Right renal cortex interstitium (tissue), 3 donors: ENCODE results near the gene TIGAR. TPM values are rescaled to one million over a fixed set of nuclear protein-coding genes. Genes with fewer than 3 reads are reported as not detected.

Experiments
- DNase-seq, 3 donors: peaks; one replicate each; pipeline ENCODE4 v3.0.0-alpha.2; 2013; ENCODE audit warnings: low read depth in 3 of 3, low spot score in 2 of 3
- polyA plus RNA-seq, 3 donors: library from polyadenylated mRNA; unstranded; fragments of 120-200 nt; gene quantifications; one replicate each; pipeline ENCODE4 v1.2.1, GENCODE V29; 2013; ENCODE audit not compliant: insufficient read length in 3 of 3

TIGAR gene
- polyA plus RNA-seq, 3 donors = 7.3 to 9.3 (median 8.3) TPM

DNA sequence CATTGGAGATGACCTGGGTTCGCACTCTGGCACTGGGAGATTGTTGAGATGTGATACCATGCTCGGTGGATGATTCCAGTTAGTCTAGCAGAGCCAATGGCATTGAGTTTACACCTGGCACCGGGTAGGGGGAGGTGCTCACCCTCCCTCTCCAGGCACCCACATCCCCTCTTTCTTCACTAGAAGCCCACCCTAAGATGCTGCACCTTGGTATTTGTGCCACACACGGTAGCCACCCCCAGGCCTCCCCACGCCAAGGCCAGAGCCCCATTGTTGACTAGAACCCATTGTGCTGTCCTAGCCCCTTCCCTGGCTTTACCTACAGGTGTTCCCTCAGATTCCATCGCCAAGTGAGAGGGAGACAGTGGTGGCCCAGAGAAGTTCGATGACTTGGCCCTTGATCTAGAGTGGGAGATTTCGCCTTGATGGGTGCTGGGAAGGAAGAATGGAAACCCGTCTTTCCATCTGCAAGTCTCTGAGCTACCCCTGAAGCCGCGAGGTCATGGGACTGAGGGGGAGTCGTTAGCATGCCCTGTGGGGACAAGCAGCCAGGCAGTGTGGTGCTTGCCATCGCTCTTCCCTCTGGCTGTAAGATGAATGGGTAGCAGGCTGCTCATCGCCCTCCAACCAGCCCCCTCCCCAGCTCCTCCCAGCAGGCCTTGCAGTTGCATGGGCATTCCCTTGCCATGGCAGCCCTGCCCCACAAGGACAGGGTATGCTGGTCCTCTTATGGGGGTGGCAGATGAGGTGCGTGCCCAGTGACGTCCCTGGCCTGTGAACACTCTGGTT is 38.7 kb upstream of the TIGAR start:
- no peak for DNase-seq

DNA sequence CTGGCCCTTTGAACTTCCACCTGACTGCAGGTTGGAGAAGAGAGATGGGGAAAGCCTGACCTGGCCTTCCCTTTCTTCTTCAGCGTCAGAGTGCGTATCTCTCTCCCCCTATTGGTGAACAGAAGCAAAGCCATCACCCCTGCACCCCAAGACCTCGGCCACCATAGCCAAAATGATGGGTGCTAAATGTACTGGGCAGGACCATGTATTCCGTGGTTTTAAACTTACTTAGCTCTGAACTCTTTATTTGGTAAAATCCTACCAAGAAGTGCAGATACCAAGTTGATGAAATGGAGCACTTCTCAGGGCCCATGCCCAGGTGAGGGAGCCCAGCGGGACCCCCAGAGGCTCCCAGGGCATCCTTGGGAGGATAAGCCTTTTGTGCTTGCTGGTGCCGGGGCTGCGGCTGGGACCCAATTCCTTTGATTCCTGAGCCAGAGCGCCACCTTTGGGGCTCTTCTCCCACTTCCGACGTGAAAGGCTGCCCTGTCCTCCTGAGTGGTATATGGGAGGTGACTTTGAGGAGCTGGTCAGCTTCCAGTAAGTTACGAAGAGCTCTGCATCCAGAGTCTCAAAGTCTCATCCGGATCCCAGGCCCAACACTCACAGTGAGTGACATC is 38.0 kb upstream of the TIGAR start:
- DNase-seq = no peak

DNA sequence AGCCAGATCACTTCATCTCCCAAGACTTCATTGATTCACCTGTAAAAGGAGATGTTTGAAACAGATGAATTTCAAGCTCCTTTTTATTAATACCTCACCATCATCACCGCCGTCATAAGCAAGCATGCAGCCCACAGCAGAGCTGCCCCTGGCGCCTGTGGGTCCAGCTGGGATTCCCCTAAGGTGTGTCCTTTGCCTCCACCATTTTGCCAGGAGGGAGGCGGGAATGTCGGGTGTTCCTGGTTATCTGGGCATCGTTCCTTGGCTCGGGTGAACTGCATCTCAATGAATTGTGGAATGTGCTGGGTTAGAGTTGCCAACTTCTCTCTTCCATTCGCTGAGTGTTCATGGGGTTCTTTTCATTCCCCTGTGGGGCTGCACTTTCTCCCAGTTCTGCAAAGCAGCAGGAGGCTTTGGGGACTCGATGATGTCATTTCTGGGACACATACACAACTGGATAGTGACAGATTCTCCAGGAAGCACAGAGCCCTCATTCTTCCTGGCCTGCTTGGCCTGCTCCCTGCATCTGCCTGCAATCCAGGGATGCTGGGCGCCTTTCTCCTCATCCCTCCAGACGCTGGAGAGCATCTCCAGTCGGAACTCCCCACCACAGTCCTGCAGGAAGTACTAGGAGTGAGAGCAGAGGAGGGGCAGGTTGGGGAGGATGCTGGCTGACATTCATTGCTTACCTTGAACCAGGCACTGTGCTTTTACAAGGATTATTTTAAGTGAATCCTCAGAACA is 37.3 kb upstream of the TIGAR start:
- DNase-seq = no peak

DNA sequence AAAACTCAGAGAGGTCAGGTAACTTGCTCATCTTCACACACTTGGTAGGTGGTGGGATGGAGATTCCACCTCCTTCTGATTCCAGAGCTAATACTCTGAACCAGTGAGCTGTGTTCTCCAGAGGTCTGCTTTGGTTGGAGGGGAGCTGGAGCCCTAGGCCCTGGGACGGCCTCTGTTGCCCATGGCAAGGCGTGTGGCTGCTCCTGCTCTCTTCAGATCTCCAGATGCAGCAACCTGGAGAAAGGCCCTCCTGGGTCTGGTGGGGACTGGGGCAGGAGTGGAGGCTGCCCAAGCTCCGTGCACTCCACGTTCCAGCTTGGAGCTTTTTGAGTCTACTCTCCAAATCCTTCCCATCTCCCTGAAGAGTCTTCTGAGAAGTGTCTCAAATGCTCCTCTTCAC is 36.7 kb upstream of the TIGAR start:
- no peak for DNase-seq

DNA sequence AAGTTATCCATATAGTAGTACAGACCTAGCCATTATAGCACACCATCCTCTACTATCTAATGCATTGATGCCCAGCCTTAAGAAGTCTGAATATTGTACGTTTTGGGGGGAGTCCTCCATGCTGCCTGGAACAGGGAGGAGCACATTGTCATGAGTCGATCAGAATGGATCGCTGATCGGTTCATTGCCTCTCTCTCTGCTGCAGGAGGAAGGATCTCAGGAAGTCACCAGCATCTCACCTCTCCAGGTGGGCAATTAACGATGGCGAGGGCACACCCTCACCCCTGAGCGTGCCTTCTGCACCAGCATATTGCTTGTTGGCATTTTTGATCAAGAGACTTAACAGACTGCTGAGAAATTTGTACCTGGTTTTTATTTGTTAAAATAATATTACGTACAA is 35.9 kb upstream of the TIGAR start:
- no peak for DNase-seq

DNA sequence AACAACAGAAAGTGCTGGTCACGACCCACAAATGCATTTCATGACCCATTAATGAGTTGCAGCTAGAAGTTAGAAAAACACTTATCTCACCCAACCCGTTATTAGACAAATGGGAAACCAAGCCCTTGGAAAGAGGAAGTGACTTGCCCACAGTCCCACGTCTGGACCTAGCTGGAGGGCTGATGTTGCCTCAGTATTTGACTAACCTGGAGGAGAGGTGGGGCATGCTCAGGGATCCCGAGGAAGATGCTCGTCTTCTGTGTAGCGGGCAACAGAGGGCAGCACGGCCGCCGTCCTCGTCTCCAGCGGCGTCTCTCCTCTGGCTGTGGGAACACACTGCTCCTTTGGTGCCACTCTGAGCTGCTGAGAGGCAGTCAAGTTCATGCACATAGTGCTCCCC is 34.8 kb upstream of the TIGAR start:
- no peak for DNase-seq

DNA sequence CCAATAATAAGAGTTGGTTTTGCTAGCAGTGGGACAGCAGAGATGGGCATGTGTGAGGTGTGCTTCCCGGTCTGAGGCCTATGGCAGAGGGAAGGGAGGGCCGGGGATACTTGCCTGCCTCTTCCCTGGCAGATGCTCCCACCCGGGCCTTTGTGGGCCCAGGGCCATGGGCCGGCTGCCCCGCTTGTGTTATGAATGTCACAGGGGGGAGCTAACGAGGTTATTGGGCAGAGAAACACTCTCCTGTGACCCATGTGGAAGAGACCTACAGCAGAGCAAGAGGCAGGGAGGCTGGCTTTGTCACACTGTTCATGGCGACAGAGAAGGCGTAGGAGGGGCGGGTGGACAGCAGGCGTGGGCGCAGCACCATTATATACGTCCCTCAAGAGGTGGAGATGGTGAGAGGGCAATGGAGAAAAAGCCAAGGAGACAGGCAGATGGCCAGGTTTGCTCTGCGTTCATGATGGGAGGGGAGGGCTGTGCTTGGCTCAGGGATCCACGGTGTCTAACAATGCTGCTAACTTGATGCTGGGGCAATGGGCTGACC is 34.2 kb upstream of the TIGAR start:
- no peak for DNase-seq

DNA sequence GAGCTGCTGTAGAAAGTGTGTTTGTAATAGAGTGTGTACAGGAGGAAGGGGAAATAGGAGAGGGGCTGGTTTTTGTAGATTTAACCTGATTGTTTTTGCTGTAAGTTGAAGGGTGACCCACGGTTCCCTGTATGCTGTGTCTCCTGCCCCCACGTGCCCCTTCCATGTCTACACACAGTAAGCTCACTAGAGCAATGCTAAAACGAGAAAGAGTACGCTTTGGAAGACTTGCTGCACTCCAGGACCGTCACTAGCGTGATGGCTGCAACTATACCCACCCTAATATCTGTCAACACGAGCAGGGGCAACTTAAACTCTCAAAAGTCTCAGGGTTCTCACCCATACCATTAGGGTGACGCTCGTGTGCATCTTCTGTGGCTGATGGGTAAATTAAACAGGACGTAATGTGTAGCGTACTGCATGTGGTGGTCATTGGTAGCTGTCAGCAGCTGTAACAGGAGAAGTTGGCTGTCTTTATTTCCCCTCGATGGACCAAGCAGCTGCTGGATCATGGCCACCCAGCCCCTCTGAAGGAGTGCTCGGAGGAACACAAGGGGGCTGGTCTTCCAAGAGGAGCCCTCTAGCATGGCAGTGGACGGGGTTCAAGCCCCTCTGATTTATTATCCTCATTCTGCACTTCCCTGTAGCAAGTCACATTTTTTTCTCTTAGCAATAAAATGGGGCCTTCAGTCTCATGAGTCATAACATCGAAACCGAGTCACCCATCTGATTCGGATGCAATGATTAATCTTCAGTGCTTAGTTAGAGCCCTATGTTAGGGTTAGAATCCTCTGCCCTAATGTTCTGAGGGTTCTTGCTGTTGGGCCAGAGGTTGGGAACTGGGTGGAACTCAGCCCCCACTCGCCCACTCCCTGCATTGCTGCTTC is 33.4 kb upstream of the TIGAR start:
- no peak for DNase-seq

DNA sequence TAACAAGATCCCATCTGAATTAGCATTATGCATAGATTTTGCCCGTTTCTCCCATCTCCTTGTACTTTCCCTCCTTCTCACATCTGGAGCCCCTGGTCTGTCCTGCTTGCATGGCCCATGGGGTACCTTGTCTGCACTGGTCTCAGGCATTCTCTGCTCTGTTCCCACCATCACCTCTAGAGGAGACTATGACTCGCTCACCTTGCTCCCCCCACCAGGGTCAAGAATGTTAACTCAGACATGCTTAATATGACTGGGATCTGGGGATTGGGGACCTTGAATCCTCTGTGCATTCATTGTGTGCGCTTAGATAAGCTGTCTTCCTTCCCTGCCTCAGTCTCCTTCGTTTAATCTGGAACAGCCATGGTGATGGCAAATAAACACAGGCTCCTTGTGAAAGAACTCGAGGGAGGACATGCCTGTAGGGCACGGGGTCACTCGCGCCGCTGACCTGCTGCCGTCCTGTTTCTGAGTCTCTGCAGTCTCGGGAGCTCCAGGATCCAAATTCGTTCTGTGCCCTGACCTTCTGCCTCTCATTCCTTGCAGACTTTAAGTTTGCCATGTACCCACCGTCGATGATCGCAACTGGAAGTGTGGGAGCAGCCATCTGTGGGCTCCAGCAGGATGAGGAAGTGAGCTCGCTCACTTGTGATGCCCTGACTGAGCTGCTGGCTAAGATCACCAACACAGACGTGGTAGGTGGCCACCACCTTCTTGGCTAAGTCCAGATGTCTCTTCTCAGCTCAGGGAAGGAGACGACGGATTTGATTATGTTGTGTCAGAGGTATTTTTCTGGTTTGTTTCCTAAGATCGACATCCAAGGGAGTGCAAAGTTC is 32.5 kb upstream of the TIGAR start:
- no peak for DNase-seq

DNA sequence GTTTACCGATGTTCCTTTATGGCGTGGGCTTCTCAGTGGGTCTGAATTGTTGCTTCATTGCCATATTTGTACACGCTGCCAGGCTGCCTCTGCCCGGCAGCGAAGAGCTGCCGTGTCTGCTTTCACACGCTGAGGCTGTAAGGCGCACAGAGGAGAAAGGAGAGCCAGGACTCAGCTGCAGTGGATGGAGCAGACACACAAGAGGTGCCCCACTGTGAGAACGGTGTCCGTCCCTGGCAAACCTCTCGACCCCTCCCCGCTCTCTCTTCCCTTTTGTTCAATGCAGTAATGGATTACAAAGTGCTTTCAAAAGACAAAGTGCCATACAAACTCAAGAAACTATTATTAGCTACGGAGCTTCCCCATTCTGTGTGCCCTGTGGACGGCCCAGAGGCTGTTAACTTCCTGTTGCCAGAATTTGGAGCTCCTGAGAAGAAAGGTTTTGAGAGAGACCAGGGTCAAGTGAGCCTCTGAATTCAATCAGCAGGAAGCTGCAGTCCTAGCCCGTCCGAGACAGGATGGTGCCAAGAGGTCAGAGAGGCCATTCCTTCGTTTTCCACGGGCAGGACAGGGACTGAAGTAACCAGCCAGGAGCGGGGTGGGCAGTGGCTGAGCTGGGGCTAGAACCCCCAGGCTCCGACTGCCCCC is 31.7 kb upstream of the TIGAR start:
- DNase-seq = no peak

DNA sequence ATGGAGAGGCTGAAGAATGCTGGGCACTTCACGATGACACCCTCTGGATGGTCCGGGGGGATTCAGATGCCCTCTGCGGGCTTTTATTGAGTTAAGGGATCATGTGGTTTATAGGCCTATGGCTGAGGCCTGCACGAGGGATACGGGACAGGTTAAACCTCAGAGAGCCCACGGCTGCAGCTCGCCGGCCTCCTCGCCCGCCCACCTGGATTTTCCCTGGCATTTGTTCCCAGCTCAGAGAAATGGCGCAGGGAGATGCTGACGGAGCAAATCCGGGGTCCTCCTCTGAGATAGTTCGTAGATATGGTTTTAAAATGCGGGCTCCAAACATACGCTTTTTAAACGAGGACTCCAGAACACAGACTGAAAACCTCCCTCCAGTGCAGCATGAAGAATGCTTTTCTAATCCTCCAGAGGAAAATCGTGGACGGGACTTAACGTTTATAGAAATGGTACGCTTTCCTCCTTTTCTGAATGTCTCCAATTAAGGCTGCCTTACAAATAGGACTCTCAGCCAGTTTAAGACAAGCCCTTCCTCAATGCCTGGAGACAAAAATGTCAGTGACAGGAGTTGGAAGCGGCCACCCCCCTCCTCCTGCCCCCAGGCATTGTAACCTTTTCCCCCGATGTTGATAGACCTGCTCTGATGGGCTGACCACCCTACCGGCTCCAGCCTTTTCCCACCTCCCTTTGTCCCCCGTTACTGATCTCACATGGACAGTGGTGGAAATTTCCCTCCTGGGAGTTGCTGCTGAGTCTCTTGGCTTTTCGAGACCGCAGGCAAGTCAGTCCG is 30.8 kb upstream of the TIGAR start:
- no peak for DNase-seq

DNA sequence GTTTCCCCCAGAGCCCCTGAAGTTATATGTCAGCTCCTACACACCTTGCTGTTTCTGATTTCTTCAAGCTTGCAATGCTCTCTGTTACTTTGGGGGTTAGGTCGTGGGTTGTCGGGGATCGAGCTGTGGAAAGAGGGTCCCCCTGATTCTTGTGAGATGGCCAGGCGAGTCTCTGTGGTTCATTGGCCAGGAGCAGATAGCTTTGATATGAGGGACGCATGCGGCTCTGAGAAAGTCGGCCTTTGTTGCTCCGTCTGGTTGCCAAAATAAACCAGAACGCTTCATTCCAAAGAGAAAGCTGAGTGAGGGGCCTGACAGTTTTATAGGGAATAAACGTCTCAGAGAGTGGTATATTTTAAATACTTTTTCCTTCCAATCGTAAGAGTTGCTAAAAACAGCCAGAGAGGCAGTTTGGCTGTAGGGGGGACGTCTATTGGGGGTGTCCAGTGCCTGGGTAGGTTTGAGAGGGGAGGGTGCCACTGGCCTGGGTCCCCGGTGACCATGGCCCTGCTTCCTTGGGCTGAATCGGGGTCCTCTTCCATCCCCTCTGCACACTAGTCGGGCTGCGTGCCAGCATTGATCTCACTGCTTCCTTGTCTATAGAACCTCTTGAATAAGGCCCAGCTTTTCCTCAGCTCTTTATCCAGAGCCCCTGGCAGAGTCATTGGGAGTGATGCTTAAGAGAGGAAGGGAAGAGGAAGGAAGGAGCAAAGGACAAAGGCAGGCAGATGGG is 28.5 kb upstream of the TIGAR start:
- DNase-seq = no peak

DNA sequence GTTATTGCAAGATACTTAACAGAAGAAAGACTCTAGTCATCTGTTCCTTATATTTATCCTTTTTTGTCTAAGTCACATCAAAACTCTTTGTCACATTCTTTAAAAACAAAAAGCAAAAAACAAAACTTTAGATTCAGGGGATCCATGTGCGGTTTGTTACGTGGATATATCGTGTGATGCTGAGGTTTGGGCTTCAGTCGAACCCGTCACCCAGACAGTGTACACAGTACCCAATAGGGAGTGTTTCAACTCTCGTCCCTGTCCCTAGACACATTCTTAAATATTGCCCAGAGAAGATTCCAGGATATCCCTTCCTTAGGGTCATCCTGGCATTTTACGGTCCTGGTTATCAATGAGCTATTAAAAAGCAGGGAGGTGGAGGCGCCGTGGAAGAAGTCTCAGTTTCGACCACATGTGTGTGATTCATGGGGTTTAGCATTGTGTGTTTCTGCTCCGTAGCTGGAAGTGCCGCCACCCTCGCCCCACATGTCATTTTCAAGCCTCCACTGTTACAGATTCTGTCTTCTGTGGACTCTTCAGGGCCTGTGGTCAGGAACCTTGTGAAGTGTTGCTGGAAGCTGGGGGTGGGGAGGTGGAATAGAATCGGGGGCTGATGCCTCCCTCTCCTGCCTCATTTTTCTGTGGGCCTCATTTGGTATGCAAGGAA is 27.6 kb upstream of the TIGAR start:
- no peak for DNase-seq

DNA sequence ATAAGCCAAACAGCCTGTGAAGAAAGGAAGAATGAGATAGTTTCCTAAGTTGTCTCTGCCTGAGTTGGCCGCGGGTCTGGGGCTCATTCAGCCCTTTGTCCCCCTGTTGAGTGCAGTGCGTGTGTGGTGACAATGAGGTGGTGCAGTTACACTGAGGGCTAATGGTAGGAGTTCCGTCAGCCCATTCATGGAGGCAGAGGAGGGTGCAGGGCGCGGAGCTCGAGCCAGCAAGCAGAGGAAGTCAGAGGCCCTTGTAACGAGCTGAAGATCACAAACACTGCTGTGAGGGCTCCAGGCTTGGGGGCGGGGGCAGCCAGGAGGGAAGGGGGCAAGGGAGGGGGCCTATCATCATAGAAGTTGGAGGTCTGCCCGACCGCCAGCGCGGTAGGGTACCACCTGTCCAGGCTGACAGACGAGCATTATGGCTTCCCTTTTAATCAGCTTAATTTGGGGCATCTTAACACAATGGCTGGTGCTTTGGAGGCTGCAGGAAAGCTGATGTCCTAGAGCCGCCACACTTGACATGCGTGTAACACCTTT is 27.0 kb upstream of the TIGAR start:
- no peak for DNase-seq

DNA sequence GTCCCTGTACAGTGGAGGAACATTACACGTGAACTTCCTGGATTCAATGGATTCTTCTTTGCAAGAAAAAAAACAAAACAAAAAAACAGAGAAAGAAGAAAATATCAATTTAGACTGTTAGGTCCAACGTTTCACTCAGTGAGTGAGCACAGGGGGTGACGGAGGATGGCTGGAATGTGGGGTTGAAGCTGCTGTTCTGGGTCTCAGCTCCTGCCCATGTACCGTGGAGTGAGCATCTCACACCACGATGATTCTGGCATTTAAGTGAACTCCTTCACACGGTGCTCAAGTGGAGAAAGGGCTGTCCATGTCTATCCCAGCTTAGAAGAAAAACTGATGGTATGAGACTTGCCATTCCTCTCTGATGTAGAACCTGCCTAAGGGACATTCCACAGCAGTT is 24.3 kb upstream of the TIGAR start:
- no peak for DNase-seq

DNA sequence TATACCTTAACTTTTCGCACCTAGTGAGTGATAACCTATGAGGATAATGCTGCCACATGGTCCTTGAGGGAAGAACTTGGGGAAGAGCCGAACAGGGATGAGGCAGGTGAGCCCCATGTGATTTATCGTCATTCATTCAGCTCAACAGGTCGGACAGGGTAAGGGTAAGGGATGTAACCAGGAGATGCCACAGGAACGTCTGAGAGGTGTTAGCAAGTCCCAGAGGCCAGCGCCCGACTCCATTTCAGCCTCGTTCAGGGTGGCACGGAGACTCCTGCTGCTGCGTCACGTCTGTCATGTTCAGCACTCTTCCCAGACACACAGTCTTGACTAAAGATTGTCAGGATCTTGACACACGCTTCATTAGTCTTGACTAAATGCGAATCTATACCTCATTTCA is 23.4 kb upstream of the TIGAR start:
- no peak for DNase-seq

DNA sequence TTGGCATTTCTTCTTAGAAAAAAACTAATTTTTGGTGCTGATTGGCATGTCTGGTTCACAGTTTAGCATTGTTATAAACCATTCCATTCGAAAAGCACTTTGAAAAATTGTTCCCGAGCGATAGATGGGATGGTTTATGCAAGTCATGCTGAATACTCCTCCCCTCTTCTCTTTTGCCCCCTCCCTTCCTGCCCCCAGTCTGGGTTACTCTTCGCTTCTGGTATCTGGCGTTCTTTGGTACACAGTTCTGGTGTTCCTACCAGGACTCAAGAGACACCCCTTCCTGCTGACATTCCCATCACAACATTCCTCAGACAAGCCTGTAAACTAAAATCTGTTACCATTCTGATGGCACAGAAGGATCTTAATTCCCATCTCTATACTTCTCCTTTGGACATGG is 20.1 kb upstream of the TIGAR start:
- DNase-seq = no peak
